Astrocyte (in vitro differentiated cells and primary cell): Measurements from ENCODE around the gene AP1B1. TPM values are rescaled to one million over a fixed set of nuclear protein-coding genes. Genes with fewer than 3 reads are reported as not detected.

ENCODE experiments used
- DNase-seq: peaks from one replicate; pipeline ENCODE4 v3.0.0-alpha.2; 2010; ENCODE audit warnings: low read depth
- FAIRE-seq: peaks from 2 replicates; lab custom pipeline; 2011; peaks lifted over from hg19 to GRCh38; lab: Jason Lieb, UNC
- H2AFZ ChIP-seq: 2 replicates; pipeline ENCODE4 v1.6.0; 2012; ENCODE audit warnings: low read depth, low read length, inconsistent platforms
- H3K27ac ChIP-seq: 2 replicates; pipeline ENCODE4 v1.5.1; 2011; ENCODE audit warnings: low read depth, low read length, inconsistent platforms
- H3K27me3 ChIP-seq: 2 replicates; pipeline ENCODE4 v1.6.0; 2011; ENCODE audit warnings: low read length, inconsistent platforms; ENCODE audit not compliant: insufficient read depth
- H3K36me3 ChIP-seq: 2 replicates; pipeline ENCODE4 v1.5.1; 2011; ENCODE audit warnings: low read length, inconsistent platforms; ENCODE audit not compliant: insufficient read depth
- H3K4me1 ChIP-seq: 2 replicates; pipeline ENCODE4 v1.5.1; 2011; ENCODE audit warnings: low read length, inconsistent platforms; ENCODE audit not compliant: insufficient read depth
- H3K4me2 ChIP-seq: 2 replicates; pipeline ENCODE4 v1.6.0; 2012; ENCODE audit warnings: low read length, inconsistent platforms
- H3K4me3 ChIP-seq: 2 replicates; pipeline ENCODE4 v1.5.1; 2011; ENCODE audit warnings: low read depth, mild to moderate bottlenecking, low read length, inconsistent platforms; ENCODE audit not compliant: insufficient read depth
- H3K79me2 ChIP-seq: 2 replicates; pipeline ENCODE4 v1.6.0; 2012; ENCODE audit warnings: mild to moderate bottlenecking, low read length, inconsistent platforms; ENCODE audit not compliant: insufficient read depth
- H3K9ac ChIP-seq: 2 replicates; pipeline ENCODE4 v1.6.0; 2012; ENCODE audit warnings: mild to moderate bottlenecking, low read length, inconsistent platforms
- H3K9me3 ChIP-seq: 2 replicates; pipeline ENCODE4 v1.5.1; 2012; ENCODE audit warnings: low read depth, mild to moderate bottlenecking, low read length, inconsistent platforms; ENCODE audit not compliant: insufficient read depth
- H4K20me1 ChIP-seq: 2 replicates; pipeline ENCODE4 v1.6.0; 2012; ENCODE audit warnings: low read length, inconsistent platforms; ENCODE audit not compliant: insufficient read depth
- H3K27ac Mint-ChIP-seq: one replicate; pipeline ENCODE4 v1.8.0; 2021; ENCODE audit warnings: mild to moderate bottlenecking, mixed read lengths; ENCODE audit not compliant: unreplicated experiment
- H3K27me3 Mint-ChIP-seq: one replicate; pipeline ENCODE4 v1.8.0; 2021; ENCODE audit warnings: low read depth, mixed read lengths; ENCODE audit not compliant: unreplicated experiment
- H3K36me3 Mint-ChIP-seq: one replicate; pipeline ENCODE4 v1.8.0; 2021; ENCODE audit warnings: low read depth, mixed read lengths; ENCODE audit not compliant: unreplicated experiment
- H3K4me1 Mint-ChIP-seq: one replicate; pipeline ENCODE4 v1.8.0; 2021; ENCODE audit warnings: low read depth, mixed read lengths; ENCODE audit not compliant: unreplicated experiment
- H3K4me3 Mint-ChIP-seq: one replicate; pipeline ENCODE4 v1.8.0; 2021; ENCODE audit warnings: mild to moderate bottlenecking, moderate library complexity, mixed read lengths; ENCODE audit not compliant: unreplicated experiment
- H3K9me3 Mint-ChIP-seq: one replicate; pipeline ENCODE4 v1.8.0; 2021; ENCODE audit warnings: mild to moderate bottlenecking, mixed read lengths; ENCODE audit not compliant: unreplicated experiment
- EZH2 ChIP-seq: IDR thresholded peaks from 2 replicates; pipeline ENCODE4 v1.6.1; 2012; ENCODE audit warnings: mild to moderate bottlenecking, low read length, inconsistent platforms; ENCODE audit not compliant: insufficient read depth
- total RNA-seq: library from RNA; stranded (reverse); gene quantifications from 2 replicates; pipeline ENCODE4 v1.2.1, GENCODE V29; 2021
- TF ChIP-seq, protein P1 (sequence below): IDR thresholded peaks from 2 replicates; pipeline ENCODE4 v1.5.1; 2011; ENCODE audit warnings: low read depth, mild to moderate bottlenecking, inconsistent platforms, low read length, moderate library complexity; ENCODE audit not compliant: insufficient read depth

The AP1B1 gene
- total RNA-seq, 1 donor from 2014 or later = 69.5 TPM

DNA sequence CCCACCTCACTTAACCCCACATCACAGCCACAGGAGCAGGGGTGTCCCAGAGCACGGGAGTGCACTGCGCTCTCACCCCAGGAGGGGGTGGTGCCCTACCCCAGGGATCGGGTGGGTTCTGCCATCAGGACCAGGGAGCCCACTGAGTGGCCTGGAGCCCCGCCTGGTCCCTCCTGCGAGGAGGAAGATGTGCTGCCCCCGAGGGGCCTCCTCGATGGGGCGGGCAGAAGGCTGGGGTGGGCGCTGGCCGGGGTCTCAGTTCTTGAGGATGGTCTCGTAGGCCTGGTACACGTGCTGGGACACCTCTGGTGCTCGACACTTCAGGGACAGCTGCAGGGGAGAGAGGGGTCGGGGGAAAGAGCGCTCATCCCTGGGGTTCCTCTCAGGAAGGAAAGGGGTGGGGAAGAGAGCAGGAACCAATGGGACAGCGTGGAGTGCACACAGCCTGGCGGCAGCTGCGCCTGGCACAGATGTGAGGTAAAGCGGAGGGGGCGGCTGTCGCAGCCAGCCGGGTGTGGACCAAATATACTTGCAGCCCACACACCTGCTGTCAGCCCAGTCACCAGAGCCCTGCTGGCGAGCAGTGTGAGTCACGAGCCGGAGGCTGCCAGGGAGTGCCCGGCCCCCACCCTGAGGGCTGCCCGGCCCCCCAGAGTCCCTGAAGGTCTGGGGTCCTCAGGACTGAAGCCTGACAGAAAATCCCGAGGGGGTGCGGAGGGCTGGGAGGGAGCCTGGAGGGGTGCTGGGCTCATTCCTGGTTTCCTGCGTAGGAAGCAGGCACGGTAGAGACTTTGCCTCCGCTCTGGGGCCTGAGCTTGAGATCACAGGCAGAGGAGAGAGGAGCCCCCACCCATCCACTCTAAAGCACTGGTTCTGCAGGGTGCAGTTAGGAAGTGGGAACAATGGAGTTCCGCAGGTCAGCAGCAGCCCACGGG is 59.5 kb downstream of the AP1B1 start:
- H4K20me1 ChIP-seq = peaks cover 8% of the 10 kb centered on the region
- Mint-ChIP-seq H3K9me3 (no peaks in the 10 kb centered on the region), H3K4me3 (no peak overlapping the region), H3K27ac (no peak overlapping the region), H3K27me3 (no peaks in the 10 kb centered on the region), H3K36me3 (peaks cover 15% of the 10 kb centered on the region), H3K4me1 (peaks cover 3% of the 10 kb centered on the region)
- H3K4me2 ChIP-seq = peak overlapping the region; percentile 44
- peaks cover 4% of the 10 kb centered on the region for H3K36me3 ChIP-seq
- no peak overlapping the region for H3K9ac ChIP-seq
- no peak overlapping the region for H3K4me3 ChIP-seq
- no peak overlapping the region for H3K27ac ChIP-seq
- no peak overlapping the region for H2AFZ ChIP-seq
- no peaks in the 10 kb centered on the region for H3K9me3 ChIP-seq
- FAIRE-seq (no peak), DNase-seq (no peak)
- no peak for TF ChIP-seq EZH2
- TF ChIP-seq, protein P1, sequence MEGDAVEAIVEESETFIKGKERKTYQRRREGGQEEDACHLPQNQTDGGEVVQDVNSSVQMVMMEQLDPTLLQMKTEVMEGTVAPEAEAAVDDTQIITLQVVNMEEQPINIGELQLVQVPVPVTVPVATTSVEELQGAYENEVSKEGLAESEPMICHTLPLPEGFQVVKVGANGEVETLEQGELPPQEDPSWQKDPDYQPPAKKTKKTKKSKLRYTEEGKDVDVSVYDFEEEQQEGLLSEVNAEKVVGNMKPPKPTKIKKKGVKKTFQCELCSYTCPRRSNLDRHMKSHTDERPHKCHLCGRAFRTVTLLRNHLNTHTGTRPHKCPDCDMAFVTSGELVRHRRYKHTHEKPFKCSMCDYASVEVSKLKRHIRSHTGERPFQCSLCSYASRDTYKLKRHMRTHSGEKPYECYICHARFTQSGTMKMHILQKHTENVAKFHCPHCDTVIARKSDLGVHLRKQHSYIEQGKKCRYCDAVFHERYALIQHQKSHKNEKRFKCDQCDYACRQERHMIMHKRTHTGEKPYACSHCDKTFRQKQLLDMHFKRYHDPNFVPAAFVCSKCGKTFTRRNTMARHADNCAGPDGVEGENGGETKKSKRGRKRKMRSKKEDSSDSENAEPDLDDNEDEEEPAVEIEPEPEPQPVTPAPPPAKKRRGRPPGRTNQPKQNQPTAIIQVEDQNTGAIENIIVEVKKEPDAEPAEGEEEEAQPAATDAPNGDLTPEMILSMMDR = no peak
- no peaks in the 10 kb centered on the region for H3K79me2 ChIP-seq
- H3K4me1 ChIP-seq = peaks cover 22% of the 10 kb centered on the region
- H3K27me3 ChIP-seq = no peaks in the 10 kb centered on the region

DNA sequence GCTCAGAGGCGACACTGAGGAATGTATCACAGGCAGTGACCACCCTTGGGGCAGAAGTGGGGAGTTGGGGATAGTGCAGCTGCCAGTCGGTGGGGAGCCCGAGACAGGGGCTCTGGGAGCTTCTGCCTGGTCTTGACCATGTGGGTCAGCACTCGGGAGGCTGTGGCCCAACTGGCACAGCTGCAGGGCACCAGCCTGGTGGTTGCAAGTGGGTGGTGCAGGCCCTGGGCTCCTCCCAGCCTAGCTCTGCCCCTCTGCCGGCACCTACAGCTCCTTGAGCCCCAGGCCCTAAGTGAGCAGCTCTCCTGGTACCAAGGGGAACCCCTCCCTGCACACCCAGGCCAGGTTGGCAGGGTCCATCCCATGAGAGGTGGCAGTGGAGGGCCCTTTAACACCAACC is 60.3 kb downstream of the AP1B1 start:
- DNase-seq = no peak
- Histone ChIP-seq H3K9me3 (no peaks in the 10 kb centered on the region), H3K36me3 (peaks cover 4% of the 10 kb centered on the region), H3K4me2 (no peak overlapping the region), H3K9ac (no peak overlapping the region), H4K20me1 (peaks cover 8% of the 10 kb centered on the region), H3K4me1 (peaks cover 22% of the 10 kb centered on the region), H3K4me3 (no peak overlapping the region), H3K79me2 (no peaks in the 10 kb centered on the region), H3K27me3 (no peaks in the 10 kb centered on the region), H2AFZ (no peak overlapping the region), H3K27ac (no peak overlapping the region)
- Mint-ChIP-seq H3K27me3 (no peaks in the 10 kb centered on the region), H3K27ac (no peak overlapping the region), H3K36me3 (peaks cover 15% of the 10 kb centered on the region), H3K4me3 (no peak overlapping the region), H3K9me3 (no peaks in the 10 kb centered on the region), H3K4me1 (peaks cover 3% of the 10 kb centered on the region)
- TF ChIP-seq, protein P1 = no peak
- TF ChIP-seq EZH2 = no peak
- FAIRE-seq = no peak
